CD4-positive, alpha-beta T cell treated with Interleukin-1 beta for 1 hour (primary cell): Measurements from ENCODE around the gene PTX3.

ENCODE experiments used
- DNase-seq, 2 donors: peaks; one replicate each; pipeline ENCODE4 v3.0.0-alpha.2; 2020 to 2022

PTX3 gene

DNA sequence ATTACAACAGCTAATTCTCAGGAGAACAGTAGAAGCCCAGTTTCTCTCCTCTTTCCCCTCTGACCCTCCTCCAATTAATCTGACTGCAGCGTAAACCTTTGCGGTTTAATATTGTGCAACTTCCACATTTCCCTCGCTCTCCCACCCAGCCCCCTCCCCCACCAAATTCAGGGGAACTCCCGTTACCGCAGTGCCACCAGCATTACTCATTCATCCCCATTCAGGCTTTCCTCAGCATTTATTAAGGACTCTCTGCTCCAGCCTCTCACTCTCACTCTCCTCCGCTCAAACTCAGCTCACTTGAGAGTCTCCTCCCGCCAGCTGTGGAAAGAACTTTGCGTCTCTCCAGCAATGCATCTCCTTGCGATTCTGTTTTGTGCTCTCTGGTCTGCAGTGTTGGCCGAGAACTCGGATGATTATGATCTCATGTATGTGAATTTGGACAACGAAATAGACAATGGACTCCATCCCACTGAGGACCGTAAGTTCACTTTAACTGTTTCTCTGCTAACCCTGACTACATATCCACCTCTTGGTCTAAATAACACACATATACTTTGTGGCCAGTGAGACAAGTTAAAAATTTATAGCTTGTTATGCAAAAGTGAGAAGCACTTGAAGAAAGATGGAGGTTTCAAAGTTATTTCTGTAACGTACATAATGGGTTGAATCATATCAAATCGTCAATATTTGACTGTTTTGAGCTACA is at the start of gene PTX3:
PTX3 (plus strand) TSS at position 268 of the 709 bp plus-strand sequence; CDS start at position 352, 84 bp downstream.
- DNase-seq = peak; percentile 12 to 54

DNA sequence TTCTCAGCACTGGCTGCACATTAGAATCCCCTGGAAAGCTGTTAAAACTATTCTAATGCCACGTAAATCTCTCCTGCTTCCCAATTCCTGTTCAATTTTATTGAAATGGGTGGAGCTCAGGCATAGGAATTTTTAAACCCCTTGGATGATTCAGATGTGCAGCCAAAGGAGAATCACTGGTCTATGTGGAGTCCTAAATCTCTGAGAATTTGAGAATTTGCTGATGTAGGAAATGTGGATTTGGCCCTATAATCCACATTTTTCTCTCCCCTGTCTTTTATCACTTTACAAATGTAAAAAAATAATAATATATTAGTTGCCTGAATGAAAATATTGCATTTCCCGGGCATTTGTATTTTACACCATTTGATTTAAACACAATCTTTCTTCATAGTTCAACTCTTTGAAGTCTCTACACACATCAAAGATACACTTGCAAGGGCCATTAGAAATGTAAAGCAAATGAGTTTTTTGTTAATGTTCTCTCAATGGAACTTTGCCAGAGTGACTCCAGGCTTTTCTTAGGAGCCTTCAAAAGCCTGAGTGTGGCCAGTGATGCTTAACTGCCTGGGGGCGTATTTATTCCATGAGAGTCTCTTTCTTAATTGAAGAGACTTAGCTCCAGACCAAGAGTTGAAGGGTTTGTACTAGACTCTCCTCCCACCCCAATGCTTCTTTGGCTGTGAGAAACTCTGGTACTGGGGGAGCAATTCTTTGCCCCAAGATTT is 48.8 kb upstream of the PTX3 start:
- no peak for DNase-seq

DNA sequence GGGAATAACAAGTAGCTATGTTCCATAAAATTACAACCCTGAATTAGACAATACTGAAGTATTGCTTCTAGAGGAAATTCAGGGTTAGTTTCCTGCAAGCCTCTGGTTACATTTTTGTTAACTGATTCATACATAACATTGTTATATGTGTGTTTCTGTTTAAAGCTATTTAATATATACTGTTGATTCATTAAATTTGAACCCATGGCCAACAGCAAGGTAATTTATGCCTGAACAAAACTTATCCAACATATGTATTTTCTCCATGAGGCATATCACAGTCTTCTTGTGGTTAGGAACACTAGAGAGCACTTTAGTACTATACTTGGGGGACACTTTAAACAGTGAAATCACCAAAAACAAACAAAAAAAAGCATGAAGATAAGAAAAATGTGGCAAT is 47.7 kb upstream of the PTX3 start:
- no peak for DNase-seq

DNA sequence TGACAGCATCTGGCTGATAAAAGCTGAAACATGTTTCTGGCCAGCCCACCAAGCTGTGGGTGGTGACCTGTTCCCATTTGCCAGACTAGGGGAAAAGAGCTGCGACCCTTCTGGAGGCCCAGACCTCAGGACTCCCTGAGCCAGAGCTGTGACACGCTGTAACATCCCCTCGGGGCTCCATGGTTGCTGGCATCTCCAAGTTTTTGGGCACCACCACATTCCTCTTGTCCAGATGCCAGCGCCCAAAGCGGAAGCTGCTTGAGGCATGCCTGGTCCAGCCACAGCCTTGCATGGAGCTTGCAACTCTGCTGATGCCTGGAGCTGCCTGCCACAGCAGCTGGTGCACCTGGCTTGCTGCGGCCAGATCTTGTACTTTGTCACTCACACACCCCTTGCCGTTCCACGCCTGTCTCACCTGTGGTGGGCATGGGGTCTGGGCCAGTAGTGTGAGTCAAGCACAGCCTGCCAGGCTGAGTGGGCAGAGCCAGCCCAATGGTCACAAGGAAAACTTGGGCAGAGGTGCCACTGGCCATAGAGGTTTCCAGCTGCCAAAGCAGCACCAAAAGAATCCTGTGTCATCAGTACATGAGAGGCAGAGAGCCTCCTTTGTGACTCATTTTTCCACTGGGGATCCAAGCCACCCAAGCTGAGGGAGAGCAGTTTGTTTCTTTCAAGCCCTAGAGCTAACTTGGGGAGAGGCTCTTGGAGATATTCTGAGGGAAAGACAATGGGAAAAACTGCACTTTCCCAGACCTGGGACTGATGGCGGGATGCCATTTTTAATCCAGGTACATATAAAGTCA is 45.7 kb upstream of the PTX3 start:
- no peak for DNase-seq

DNA sequence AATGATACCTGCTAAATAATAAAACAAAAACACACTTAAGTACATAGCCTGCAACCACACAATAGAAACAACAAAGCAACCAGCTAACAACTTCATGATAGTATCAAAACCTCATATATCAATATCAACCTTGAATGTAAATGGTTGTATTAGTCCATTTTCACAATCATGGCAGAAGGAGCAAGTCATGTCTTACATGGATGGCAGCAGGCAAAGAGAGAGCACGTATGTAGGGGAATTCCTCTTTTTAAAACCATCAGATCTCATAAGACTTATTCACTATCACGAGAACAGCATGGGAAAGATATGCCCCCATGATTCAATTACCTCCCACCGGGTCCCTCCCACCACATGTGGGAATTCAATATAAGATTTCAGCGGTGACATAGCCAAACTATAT is 44.5 kb upstream of the PTX3 start:
- no peak for DNase-seq

DNA sequence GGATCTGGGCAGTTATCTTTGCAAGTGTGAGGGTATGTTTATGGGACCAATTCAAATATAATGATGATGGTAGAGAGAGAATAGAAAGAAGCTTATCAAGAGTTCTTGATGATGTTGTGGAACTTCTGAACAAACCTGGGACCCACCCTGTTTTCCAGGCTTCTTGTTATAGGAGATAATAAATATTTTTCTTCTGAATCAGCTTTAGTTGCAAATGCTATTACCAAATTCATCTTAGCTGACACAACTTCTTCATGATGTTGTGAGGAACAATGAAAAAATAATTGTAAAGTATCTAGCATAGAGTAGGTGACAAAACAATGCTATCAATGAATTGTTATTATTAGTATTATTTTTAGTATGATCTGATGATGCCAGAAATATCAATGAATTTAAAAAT is 43.5 kb upstream of the PTX3 start:
- no peak for DNase-seq

DNA sequence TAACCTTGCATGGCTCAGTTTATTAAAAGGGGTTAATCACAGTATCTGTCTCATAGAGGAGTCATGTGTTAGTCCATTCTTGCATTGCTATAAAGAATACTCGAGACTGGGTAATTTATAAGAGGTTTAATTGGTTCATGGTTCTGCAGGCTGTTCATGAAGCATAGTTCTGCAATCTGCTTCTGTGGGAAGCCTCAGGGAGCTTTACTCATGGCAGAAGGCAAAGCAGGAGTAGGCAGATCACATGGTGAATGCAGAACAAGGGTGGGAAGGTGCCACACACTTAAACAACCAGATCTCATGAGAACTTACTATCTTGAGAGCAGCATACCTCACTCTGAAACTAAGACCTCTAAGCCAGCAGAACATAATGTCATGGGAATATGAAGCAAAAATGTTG is 42.2 kb upstream of the PTX3 start:
- DNase-seq = no peak

DNA sequence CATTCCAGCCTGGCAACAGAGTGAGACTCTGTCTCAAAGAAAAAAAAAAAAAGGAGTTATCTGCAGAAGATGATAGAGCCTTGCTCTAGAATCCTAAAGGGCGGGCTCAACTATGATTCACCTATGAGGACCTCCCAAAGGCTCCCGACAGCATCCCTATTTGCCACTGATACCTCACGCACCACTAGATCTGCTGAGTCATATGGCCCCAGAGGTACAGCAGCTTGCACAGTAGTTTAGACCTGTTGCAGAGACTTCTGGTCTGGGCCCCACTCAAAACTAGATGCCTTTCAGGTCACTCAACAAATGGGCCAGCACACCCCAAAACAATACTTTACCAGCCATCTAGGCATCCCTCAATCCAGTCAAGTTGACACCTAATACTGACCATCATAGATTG is 38.1 kb upstream of the PTX3 start:
- DNase-seq = no peak

DNA sequence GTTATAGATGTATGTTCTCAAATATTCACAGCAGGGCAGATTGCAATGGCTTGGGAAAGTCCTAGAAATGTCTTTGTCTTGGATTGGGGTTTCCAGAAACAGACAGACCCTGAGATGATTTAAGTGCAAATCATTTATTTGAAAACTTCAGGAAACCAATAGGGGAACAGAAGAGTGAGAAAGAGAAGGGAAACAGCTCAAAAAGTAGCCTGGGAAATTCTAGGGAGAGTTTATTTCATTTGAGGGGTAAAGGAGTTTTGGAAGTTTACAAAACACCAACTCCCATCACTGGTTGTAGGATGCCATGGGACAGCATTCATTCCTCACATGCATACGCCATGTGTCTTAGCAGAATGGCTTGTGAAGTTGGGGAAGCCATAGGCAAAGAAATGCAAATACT is 32.3 kb upstream of the PTX3 start:
- no peak for DNase-seq

DNA sequence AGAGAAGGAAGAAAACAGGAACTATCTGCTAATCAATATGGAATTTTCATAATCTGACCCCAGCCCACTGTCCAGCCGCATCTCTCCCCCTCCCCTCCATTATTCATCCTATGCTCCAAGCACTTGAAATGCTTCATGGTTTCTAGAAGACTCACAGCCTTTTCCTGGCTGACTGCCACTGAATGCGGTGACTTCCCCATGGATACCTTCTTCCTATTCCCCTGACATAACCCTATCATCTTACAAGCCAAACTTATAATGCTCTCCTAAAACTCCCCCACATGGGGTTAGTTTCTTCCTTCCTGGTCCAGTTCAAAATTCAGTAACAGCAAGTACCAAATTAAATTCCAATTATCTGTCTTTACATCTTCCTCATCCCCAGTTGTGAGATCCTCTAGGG is 31.2 kb upstream of the PTX3 start:
- DNase-seq = no peak

DNA sequence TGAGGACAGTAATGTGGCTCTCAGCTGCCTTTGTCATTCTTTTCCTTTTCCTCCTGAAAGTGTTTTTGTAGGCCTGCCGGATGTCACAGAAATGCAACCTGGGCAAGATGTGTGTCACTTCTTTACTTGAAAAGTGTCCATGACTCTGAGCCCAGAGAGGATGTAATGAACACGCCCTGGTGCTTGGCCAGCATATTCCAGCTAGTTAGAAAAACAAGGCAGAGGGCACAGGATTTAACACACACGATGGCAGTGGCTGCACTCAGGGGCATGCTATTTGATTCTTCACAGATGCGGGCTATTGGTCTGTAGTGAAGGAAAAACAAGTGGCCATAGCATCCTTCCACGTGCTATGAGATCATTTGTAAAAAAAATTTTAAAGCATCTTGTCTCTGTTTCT is 30.3 kb upstream of the PTX3 start:
- DNase-seq = no peak

DNA sequence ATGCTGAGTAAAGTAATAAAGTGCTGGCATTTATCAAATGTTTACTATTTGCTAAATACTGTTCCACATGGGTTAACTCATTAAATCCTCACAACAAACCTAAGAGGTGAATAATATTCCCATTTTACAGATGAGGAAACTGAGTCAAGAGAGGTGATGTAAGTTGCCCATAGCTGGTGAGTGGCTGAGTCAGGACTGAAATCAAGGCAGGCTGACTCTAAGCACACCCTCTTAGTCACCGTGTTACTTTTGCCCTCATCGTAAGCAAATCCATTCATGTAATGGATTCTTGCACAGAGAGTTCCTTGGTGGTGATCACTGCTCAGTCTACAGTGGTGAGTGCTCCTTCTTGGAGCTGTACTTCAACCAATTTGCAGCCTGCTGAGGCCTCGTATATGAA is 28.9 kb upstream of the PTX3 start:
- no peak for DNase-seq

DNA sequence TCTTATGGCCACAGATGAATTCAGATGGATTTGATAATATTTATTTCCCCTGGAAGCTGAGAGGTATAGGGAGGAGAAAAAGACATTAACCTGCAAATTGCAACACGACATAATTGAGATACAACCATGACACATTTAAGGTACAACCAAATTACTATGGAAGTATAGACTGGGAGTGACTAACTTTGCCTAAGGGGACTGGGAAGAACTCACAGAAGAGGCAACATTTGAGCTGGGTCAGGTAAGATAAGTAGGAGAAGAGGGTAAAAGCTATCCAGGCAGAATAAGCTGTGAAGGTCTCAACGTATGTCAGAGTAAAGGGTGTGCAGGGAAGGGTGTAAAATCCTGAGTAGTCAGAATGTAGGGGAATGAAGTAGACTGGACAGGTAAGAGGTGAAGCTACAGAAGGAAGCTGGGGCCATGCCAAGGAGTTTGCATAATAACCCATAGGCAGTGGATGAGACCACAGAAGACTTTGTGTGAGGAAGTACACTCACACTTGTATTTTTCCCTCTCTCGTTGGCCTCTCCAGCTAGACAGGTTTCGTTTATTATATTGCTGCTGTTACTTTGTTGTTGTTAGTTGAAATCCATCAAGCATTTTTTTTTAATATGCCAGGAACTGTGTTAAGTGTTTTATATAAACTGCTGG is 28.0 kb upstream of the PTX3 start:
- no peak for DNase-seq

DNA sequence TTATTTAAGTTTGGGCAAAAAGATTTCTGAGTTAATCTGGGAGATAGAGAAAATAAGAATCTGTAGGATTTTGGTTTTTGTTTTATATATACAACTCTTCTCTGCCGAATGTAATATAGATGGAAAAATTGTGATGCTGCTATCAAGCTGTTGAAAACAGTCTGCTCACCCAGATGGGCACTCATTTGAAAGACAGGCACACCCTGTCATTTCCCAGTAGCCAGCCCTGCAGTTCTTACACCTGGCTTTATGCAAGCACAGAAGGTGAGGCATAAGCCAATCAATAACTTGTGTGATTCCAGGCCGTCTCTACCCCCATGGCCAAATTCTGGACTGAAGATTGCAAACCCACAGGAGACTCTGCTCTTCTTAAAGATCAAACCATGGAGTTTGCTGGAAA is 27.1 kb upstream of the PTX3 start:
- no peak for DNase-seq

DNA sequence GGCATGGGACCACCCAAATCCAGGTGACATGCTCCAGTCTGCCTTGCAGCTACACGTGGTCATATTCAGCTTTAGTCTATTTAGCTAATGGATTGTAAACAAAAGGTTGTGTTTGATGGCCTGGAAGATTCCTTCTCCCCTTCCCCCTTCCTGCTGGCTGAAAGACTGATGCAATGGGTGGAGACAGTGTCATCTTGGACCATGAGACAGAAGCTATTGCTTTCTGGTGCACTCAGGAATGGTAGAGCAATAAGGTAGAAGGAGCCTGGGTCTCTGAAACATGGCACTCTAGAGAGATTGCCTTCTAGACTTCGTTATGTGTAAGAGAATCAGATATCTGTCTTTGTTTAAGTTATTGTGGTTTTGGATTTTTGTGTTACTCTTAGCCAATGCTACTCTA is 25.7 kb upstream of the PTX3 start:
- no peak for DNase-seq

DNA sequence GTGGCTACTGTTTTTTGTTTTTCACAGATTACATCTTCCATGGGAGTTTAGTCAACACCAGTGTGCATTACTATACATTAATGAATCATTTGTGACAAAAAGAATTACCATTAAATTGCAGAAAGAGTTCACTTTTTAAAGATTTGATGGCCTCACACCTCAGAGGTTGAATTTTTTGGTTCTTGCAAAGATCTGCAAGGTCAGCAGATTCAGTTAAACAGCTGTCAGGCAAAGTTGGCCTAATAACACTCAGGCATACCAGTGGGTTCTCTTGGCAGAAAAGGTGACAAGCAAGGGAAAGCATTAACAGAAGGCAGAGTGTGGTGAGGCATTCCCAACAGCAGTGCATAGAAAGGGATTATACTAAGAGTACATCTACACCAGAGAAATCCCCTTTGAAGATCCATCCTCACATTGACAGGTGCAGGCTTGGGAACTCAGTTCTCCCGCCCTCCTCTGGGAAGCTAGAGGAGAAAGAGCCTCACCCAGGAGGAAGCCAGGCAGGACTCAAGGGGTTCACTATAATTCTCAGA is 24.3 kb upstream of the PTX3 start:
- no peak for DNase-seq

DNA sequence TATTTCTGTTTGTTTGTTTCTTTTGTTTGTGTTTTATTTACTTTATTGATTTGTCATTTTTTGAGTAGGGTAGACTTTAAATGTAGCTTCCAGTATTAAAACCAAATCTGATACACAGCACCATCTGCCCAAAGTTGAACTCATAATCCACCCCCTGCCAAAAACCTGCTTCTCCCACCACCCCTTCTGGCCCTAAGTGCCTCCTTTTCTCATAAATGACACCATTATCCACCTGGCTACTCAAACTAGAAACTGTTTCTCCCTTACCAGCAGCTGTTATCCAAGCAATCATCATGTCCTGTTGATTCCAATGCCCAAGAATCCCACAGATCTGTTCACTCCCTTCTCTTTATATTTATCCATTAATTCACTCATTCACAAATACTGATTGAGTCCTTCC is 21.8 kb upstream of the PTX3 start:
- DNase-seq = no peak

DNA sequence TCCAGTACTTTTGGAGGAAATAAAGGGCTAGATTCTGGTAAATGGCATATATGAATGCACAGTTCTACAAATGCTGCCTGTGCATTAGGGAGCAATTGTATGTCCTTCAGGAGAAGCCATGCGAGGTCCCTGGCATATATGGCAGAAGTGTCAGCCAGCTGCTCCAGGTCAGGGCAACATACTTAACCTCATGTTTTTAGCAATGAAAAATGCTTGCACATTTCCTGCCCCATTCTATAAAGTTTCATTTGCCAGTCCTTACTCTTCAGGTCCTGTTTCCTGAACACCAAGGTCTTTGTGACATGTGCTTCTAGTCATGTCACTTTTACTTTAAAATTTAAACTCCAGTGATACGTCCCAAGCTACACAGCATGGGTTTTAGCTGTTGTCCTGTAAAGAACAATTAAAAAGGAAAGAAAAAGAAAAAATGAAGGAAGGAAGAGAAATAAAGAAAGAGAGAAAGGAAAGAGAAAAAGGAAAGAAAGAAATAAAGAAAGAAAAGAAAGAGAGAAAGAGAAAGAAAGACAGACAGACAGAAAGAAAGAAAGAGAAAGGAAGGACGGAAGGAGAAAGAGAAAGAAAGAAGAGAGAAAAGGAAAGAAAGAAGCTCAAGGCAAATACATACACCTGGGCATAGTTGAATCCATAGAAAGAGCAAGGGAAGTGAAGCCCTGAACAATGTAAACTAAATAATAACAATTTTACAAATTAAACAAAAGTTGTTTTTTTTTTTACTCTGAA is 20.1 kb upstream of the PTX3 start:
- DNase-seq = no peak

DNA sequence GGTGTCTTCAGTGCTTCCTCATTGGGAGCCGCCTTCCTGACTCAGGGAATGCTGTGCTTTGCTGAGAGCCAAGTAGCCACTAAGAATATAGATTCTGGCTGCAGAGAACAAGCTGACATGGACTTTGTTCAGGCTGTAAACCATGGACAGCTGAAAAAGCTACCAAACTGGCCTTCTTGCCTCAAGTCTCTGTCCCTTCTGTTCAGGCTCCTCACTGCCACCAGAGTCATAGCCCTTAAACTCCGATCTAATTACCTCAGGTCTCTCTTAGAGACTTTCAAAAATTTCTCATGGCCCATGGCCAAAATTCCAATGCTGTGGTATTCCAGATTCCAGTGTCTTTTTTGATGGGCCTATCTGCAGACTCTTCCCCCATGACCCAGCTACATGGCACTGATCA is 19.4 kb upstream of the PTX3 start:
- no peak for DNase-seq

DNA sequence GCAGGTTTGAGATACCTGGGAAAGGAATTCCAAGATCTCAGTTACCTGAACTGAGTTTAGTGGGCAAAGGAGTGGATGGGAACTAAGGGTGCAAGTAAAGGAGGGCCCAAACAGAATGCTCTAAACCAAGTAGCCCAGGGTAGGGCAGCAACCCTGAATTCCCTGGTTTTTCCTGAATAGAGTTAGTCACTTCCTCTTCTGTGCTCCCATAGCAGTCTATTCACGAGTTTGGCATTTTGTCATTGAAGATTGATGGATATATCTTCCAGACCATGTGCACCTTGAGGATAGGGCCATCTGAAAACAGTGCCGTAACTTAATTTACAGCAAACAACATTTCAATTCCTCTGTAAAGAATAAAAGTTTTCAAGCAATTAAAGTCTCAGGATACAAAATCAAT is 18.5 kb upstream of the PTX3 start:
- no peak for DNase-seq

DNA sequence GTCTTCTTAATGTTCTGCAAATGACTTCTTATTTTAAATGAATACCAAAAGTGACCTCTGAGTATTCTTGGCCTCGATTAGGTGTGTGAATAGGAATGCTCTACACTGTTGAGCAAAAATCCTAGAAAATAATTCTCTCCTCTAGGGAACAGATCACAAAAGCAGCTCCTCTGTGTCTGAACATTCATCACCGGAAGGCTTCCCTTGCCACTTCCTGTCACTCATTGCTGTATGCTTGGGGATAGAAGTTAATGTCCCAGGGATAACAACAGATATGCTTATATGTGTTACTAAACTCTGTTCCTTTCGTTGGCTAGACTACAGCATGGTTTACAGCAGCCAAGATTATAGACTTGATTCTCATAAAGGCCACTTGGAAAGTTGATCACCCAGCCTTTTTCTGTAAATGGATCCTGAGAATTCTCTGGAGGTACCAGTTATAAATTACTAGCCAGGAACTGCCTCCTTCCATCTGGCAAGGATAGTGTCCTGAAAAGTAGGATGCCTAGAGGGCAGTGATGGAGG is 16.0 kb upstream of the PTX3 start:
- no peak for DNase-seq

DNA sequence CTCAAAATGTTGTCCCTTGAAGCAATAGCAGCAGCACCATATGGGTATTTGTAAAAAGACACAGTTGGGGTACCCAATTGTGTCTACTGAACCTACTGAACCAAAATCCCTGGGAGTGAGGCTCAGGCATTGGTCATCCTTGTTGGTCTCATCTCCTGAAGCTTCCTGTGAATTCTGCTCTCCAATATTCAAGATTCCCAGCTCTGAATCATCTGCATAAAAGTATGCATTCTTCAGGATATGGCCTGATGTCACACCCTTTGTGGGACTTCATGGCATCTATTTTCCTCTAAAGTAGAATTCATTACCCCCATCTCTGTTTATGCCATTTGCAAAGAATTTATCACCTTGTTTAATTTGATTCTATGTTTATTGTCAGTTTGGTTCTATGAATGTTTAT is 13.3 kb upstream of the PTX3 start:
- no peak for DNase-seq
